HEK293 (cell line): ENCODE measurements around the gene PDIA5.

Experiments used
- CTCF ChIA-PET: fragments of 350-600 bp; formaldehyde crosslinking; extraction: SDS; loops from one replicate; lab custom pipeline; 2021; ENCODE audit warnings: antibody characterized with exemption; lab: Yijun Ruan, JAX
- POLR2A ChIA-PET: fragments of 300-600 bp; formaldehyde crosslinking; extraction: SDS; loops from one replicate; lab custom pipeline; 2020; ENCODE audit warnings: antibody characterized with exemption, inconsistent platforms; lab: Yijun Ruan, JAX
- H3K27ac ChIP-seq: fragments of 200-500 bp; sonication (Bioruptor generic); 2 replicates; pipeline ENCODE4 v1.5.1; 2014; ENCODE audit warnings: low read depth, low read length, control low read depth, inconsistent platforms; ENCODE audit errors: extremely low read depth
- H3K36me3 ChIP-seq, 2 experiments: fragments of 200-500 bp in 1 of 2; sonication (Bioruptor generic) in 1 of 2; 1 replicate in 1 of 2; 2 replicates in 1 of 2; pipeline ENCODE4 v1.5.1; 2014 to 2017; ENCODE audit warnings: inconsistent platforms in 2 of 2, low read length in 2 of 2; ENCODE audit not compliant: control insufficient read depth in 2 of 2, insufficient read depth in 1 of 2
- H3K4me1 ChIP-seq: fragments of 200-500 bp; sonication (Bioruptor generic); 2 replicates; pipeline ENCODE4 v1.5.1; 2014; ENCODE audit warnings: mild to moderate bottlenecking, low read length, inconsistent platforms; ENCODE audit not compliant: control insufficient read depth, insufficient read depth
- H3K4me3 ChIP-seq: 2 replicates; pipeline ENCODE4 v1.5.1; 2011; ENCODE audit warnings: low read depth, mild to moderate bottlenecking, control low read depth, low read length, moderate library complexity
- H3K9me3 ChIP-seq: fragments of 200-500 bp; sonication (Bioruptor generic); 2 replicates; pipeline ENCODE4 v1.5.1; 2014; ENCODE audit warnings: low read depth, low read length, inconsistent platforms; ENCODE audit not compliant: control insufficient read depth, insufficient read depth
- GLI2 ChIP-seq: fragments of 450-650 bp; formaldehyde crosslinking; IDR thresholded peaks from 2 replicates; pipeline ENCODE4; 2017; ENCODE audit warnings: missing biosample characterization, missing genetic modification characterization, low read depth, borderline replicate concordance
- IKZF3 ChIP-seq: fragments of 450-650 bp; IDR thresholded peaks from 2 replicates; pipeline ENCODE4 v1.5.0; 2018; ENCODE audit warnings: missing biosample characterization, mild to moderate bottlenecking, missing genetic modification characterization, moderate library complexity
- MEIS1 ChIP-seq: sonication (generic); formaldehyde crosslinking; IDR thresholded peaks from 2 replicates; pipeline ENCODE4 v1.8.1; 2022; ENCODE audit warnings: missing genetic modification reagents, mild to moderate bottlenecking, borderline replicate concordance
- ZBTB21 ChIP-seq: fragments of 450-650 bp; formaldehyde crosslinking; IDR thresholded peaks from 2 replicates; pipeline ENCODE4 v1.5.1; 2017; ENCODE audit warnings: missing biosample characterization, missing genetic modification characterization
- ZNF133 ChIP-seq: fragments of 450-650 bp; formaldehyde crosslinking; IDR thresholded peaks from 2 replicates; pipeline ENCODE4 v1.5.1; 2016; ENCODE audit warnings: missing biosample characterization, missing genetic modification characterization
- ZNF223 ChIP-seq: fragments of 450-650 bp; formaldehyde crosslinking; IDR thresholded peaks from 2 replicates; pipeline ENCODE4 v1.5.1; 2016; ENCODE audit warnings: missing biosample characterization, missing genetic modification characterization
- ZNF292 ChIP-seq: fragments of 450-650 bp; formaldehyde crosslinking; IDR thresholded peaks from 2 replicates; pipeline ENCODE4 v1.5.1; 2016; ENCODE audit warnings: low read depth, missing biosample characterization, missing genetic modification characterization, borderline replicate concordance
- ZNF335 ChIP-seq: fragments of 450-650 bp; formaldehyde crosslinking; conservative IDR thresholded peaks from 2 replicates; pipeline ENCODE4 v1.5.1; 2016; ENCODE audit warnings: missing biosample characterization, missing genetic modification characterization
- ZNF354C ChIP-seq: fragments of 450-650 bp; formaldehyde crosslinking; IDR thresholded peaks from 2 replicates; pipeline ENCODE4 v1.5.1; 2016; ENCODE audit warnings: missing biosample characterization, missing genetic modification characterization, low read depth, borderline replicate concordance
- ZNF394 ChIP-seq: fragments of 450-650 bp; formaldehyde crosslinking; IDR thresholded peaks from 2 replicates; pipeline ENCODE4 v1.5.1; 2016; ENCODE audit warnings: missing biosample characterization, missing genetic modification characterization, mild to moderate bottlenecking, moderate library complexity, borderline replicate concordance
- ZNF423 ChIP-seq: fragments of 450-650 bp; formaldehyde crosslinking; IDR thresholded peaks from 2 replicates; pipeline ENCODE4 v1.5.1; 2016; ENCODE audit warnings: missing biosample characterization, missing genetic modification characterization
- ZNF433 ChIP-seq: fragments of 450-650 bp; formaldehyde crosslinking; IDR thresholded peaks from 2 replicates; pipeline ENCODE4 v1.5.1; 2016; ENCODE audit warnings: missing biosample characterization, missing genetic modification characterization, low read depth
- ZNF624 ChIP-seq: fragments of 450-650 bp; formaldehyde crosslinking; IDR thresholded peaks from 2 replicates; pipeline ENCODE4 v1.5.1; 2017; ENCODE audit warnings: missing biosample characterization, missing genetic modification characterization
- ZNF626 ChIP-seq: fragments of 450-650 bp; sonication (Bioruptor Pico); formaldehyde crosslinking; IDR thresholded peaks from 2 replicates; pipeline ENCODE4 v1.5.1; 2018; ENCODE audit warnings: missing biosample characterization, missing genetic modification characterization, inconsistent platforms
- TF ChIP-seq, protein P1 (sequence below): fragments of 450-650 bp; formaldehyde crosslinking; IDR thresholded peaks from 2 replicates; pipeline ENCODE4 v1.5.1; 2016; ENCODE audit warnings: missing biosample characterization, missing genetic modification characterization, low read depth
- TF ChIP-seq, protein P2 (sequence below): fragments of 450-650 bp; formaldehyde crosslinking; optimal IDR thresholded peaks from 2 replicates; pipeline ENCODE3; 2016; ENCODE audit warnings: missing biosample characterization, mild to moderate bottlenecking, missing genetic modification characterization
- TF ChIP-seq, protein P3 (sequence below): fragments of 450-650 bp; formaldehyde crosslinking; conservative IDR thresholded peaks from 2 replicates; pipeline ENCODE4 v1.5.1; 2016; ENCODE audit warnings: low read depth, missing biosample characterization, missing genetic modification characterization
- TF ChIP-seq, protein P4 (sequence below): fragments of 450-650 bp; formaldehyde crosslinking; IDR thresholded peaks from 2 replicates; pipeline ENCODE4 v1.5.1; 2016; ENCODE audit warnings: missing biosample characterization, missing genetic modification characterization, borderline replicate concordance
- TF ChIP-seq, protein P5 (sequence below): fragments of 450-650 bp; formaldehyde crosslinking; IDR thresholded peaks from 2 replicates; pipeline ENCODE4 v1.5.0; 2017; ENCODE audit warnings: missing biosample characterization, missing genetic modification characterization, borderline replicate concordance

PDIA5 gene

DNA sequence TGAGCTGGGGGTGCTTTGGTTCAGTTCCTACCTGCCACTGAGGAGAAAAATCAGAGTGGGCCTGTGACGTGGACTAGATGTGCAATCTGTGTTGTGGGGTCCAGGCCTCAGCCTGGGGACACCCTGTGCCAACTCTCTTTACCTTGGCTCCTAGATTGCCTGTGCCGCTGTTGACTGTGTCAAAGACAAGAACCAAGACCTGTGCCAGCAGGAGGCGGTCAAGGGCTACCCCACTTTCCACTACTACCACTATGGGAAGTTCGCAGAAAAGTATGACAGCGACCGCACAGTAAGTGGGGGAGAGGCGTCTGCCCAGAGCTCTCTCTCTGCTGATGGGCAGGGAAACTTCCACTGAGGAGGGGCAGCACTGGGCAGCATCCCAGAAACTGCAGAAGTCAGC lies 94.3 kb downstream of the PDIA5 start:
- Histone ChIP-seq H3K27ac (no peak overlapping the region), H3K4me3 (no peak overlapping the region), H3K36me3 (peaks cover 0 to 68% of the 10 kb centered on the region in 2 experiments; a peak in 1 of 3 replicates), H3K9me3 (no peaks in the 10 kb centered on the region), H3K4me1 (no peaks in the 10 kb centered on the region)
- POLR2A ChIA-PET, result no interaction called here
- CTCF ChIA-PET, result interaction anchor here (0.6 kb wide), 1 partner anchor 213 kb away, joined by 3 read pairs; no protein-coding TSS in a partner anchor
- TF ChIP-seq ZNF335 (tag by site-specific recombination), result no peak
- TF ChIP-seq ZNF133 (tag by site-specific recombination), result no peak
- TF ChIP-seq ZNF354C, result no peak
- no peak for TF ChIP-seq ZBTB21 (tag by site-specific recombination)
- no peak for TF ChIP-seq MEIS1
- TF ChIP-seq, protein P1, sequence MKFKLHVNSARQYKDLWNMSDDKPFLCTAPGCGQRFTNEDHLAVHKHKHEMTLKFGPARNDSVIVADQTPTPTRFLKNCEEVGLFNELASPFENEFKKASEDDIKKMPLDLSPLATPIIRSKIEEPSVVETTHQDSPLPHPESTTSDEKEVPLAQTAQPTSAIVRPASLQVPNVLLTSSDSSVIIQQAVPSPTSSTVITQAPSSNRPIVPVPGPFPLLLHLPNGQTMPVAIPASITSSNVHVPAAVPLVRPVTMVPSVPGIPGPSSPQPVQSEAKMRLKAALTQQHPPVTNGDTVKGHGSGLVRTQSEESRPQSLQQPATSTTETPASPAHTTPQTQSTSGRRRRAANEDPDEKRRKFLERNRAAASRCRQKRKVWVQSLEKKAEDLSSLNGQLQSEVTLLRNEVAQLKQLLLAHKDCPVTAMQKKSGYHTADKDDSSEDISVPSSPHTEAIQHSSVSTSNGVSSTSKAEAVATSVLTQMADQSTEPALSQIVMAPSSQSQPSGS (tag by site-specific recombination), result no peak
- TF ChIP-seq, protein P2, sequence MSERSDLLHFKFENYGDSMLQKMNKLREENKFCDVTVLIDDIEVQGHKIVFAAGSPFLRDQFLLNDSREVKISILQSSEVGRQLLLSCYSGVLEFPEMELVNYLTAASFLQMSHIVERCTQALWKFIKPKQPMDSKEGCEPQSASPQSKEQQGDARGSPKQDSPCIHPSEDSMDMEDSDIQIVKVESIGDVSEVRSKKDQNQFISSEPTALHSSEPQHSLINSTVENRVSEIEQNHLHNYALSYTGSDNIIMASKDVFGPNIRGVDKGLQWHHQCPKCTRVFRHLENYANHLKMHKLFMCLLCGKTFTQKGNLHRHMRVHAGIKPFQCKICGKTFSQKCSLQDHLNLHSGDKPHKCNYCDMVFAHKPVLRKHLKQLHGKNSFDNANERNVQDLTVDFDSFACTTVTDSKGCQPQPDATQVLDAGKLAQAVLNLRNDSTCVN (tag by site-specific recombination), result no peak
- no peak for TF ChIP-seq ZNF223
- TF ChIP-seq ZNF433 (tag by site-specific recombination), result no peak
- TF ChIP-seq, protein P3, sequence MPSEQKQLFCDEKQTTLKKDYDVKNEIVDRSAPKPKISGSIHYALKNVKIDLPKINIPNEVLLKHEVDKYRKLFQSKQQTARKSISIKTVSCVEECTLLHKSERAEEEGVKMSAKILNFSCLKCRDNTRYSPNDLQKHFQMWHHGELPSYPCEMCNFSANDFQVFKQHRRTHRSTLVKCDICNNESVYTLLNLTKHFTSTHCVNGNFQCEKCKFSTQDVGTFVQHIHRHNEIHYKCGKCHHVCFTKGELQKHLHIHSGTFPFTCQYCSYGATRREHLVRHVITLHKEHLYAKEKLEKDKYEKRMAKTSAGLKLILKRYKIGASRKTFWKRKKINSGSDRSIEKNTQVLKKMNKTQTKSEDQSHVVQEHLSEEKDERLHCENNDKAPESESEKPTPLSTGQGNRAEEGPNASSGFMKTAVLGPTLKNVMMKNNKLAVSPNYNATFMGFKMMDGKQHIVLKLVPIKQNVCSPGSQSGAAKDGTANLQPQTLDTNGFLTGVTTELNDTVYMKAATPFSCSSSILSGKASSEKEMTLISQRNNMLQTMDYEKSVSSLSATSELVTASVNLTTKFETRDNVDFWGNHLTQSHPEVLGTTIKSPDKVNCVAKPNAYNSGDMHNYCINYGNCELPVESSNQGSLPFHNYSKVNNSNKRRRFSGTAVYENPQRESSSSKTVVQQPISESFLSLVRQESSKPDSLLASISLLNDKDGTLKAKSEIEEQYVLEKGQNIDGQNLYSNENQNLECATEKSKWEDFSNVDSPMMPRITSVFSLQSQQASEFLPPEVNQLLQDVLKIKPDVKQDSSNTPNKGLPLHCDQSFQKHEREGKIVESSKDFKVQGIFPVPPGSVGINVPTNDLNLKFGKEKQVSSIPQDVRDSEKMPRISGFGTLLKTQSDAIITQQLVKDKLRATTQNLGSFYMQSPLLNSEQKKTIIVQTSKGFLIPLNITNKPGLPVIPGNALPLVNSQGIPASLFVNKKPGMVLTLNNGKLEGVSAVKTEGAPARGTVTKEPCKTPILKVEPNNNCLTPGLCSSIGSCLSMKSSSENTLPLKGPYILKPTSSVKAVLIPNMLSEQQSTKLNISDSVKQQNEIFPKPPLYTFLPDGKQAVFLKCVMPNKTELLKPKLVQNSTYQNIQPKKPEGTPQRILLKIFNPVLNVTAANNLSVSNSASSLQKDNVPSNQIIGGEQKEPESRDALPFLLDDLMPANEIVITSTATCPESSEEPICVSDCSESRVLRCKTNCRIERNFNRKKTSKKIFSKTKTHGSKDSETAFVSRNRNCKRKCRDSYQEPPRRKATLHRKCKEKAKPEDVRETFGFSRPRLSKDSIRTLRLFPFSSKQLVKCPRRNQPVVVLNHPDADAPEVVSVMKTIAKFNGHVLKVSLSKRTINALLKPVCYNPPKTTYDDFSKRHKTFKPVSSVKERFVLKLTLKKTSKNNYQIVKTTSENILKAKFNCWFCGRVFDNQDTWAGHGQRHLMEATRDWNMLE (tag by site-specific recombination), result no peak
- TF ChIP-seq IKZF3 (tag by site-specific recombination), result no peak
- no peak for TF ChIP-seq ZNF626 (tag by site-specific recombination)
- TF ChIP-seq ZNF624 (tag by site-specific recombination), result no peak
- no peak for TF ChIP-seq ZNF423 (tag by site-specific recombination)
- TF ChIP-seq ZNF292 (tag by site-specific recombination), result no peak

DNA sequence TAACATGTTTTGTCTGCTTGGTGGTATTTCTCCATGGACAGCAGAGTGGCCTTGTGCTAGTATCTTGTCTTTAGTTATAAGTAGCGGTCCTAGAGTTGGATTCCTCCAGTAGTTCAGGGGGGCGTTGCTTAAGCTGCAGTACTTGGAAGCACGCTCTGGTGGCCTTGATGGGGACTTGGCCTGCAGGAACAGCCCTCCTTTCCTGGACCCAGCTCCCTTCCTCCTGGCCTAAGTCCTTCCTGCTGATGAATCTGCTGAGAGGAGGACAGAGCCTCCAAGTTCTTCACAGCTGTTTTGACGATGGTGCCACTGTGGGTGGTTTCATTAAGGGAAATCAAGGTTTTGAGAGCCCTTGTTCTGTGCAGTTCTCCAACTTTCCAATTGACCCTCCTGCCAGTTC lies 96.3 kb downstream of the PDIA5 start:
- H3K4me3 ChIP-seq, result no peak overlapping the region
- ChIA-PET CTCF (no interaction called here), POLR2A (no interaction called here)
- H3K36me3 ChIP-seq, result peaks cover 0 to 56% of the 10 kb centered on the region in 2 experiments; a peak in 1 of 3 replicates
- no peaks in the 10 kb centered on the region for H3K4me1 ChIP-seq
- no peaks in the 10 kb centered on the region for H3K9me3 ChIP-seq
- no peak overlapping the region for H3K27ac ChIP-seq
- no peak for TF ChIP-seq ZNF394 (tag by site-specific recombination)
- TF ChIP-seq, protein P4, sequence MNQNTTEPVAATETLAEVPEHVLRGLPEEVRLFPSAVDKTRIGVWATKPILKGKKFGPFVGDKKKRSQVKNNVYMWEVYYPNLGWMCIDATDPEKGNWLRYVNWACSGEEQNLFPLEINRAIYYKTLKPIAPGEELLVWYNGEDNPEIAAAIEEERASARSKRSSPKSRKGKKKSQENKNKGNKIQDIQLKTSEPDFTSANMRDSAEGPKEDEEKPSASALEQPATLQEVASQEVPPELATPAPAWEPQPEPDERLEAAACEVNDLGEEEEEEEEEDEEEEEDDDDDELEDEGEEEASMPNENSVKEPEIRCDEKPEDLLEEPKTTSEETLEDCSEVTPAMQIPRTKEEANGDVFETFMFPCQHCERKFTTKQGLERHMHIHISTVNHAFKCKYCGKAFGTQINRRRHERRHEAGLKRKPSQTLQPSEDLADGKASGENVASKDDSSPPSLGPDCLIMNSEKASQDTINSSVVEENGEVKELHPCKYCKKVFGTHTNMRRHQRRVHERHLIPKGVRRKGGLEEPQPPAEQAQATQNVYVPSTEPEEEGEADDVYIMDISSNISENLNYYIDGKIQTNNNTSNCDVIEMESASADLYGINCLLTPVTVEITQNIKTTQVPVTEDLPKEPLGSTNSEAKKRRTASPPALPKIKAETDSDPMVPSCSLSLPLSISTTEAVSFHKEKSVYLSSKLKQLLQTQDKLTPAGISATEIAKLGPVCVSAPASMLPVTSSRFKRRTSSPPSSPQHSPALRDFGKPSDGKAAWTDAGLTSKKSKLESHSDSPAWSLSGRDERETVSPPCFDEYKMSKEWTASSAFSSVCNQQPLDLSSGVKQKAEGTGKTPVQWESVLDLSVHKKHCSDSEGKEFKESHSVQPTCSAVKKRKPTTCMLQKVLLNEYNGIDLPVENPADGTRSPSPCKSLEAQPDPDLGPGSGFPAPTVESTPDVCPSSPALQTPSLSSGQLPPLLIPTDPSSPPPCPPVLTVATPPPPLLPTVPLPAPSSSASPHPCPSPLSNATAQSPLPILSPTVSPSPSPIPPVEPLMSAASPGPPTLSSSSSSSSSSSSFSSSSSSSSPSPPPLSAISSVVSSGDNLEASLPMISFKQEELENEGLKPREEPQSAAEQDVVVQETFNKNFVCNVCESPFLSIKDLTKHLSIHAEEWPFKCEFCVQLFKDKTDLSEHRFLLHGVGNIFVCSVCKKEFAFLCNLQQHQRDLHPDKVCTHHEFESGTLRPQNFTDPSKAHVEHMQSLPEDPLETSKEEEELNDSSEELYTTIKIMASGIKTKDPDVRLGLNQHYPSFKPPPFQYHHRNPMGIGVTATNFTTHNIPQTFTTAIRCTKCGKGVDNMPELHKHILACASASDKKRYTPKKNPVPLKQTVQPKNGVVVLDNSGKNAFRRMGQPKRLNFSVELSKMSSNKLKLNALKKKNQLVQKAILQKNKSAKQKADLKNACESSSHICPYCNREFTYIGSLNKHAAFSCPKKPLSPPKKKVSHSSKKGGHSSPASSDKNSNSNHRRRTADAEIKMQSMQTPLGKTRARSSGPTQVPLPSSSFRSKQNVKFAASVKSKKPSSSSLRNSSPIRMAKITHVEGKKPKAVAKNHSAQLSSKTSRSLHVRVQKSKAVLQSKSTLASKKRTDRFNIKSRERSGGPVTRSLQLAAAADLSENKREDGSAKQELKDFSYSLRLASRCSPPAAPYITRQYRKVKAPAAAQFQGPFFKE (tag by site-specific recombination), result no peak
- TF ChIP-seq, protein P5, sequence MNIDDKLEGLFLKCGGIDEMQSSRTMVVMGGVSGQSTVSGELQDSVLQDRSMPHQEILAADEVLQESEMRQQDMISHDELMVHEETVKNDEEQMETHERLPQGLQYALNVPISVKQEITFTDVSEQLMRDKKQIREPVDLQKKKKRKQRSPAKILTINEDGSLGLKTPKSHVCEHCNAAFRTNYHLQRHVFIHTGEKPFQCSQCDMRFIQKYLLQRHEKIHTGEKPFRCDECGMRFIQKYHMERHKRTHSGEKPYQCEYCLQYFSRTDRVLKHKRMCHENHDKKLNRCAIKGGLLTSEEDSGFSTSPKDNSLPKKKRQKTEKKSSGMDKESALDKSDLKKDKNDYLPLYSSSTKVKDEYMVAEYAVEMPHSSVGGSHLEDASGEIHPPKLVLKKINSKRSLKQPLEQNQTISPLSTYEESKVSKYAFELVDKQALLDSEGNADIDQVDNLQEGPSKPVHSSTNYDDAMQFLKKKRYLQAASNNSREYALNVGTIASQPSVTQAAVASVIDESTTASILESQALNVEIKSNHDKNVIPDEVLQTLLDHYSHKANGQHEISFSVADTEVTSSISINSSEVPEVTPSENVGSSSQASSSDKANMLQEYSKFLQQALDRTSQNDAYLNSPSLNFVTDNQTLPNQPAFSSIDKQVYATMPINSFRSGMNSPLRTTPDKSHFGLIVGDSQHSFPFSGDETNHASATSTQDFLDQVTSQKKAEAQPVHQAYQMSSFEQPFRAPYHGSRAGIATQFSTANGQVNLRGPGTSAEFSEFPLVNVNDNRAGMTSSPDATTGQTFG (tag by site-specific recombination), result no peak
- no peak for TF ChIP-seq GLI2 (tag by site-specific recombination)
